Epidermal melanocyte (primary cell): Measurements from ENCODE around the gene DIS3L2.
"Not testable (repeated sequence)": the region's sequence is repeated elsewhere in the genome, so short reads cannot be mapped to it uniquely, and the experiment has no call there.

Experiments used
- DNase-seq: peaks from one replicate; pipeline ENCODE4 v3.0.0; 2011; ENCODE audit warnings: low spot score; ENCODE audit not compliant: insufficient read length

The DIS3L2 gene

DNA sequence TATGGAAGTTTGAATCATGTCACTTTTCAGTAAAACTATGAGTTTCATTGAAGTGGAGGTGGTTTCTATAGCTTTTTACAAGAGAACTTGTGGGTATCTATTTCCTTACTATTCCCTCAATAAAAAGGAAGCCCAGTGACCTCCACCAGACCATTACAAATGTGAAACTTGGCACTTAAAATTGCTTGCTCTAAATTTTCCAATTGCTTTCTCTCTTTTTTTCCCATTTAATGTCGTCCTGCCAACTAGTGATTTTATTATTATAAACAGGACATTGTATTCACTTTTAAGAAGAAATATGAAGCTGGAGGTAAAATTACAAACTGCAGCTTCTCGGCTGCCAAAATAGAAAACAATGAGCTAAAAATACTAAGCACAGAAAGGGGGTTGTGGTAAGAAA is 208.9 kb downstream of the DIS3L2 start:
- DNase-seq, result no peak

DNA sequence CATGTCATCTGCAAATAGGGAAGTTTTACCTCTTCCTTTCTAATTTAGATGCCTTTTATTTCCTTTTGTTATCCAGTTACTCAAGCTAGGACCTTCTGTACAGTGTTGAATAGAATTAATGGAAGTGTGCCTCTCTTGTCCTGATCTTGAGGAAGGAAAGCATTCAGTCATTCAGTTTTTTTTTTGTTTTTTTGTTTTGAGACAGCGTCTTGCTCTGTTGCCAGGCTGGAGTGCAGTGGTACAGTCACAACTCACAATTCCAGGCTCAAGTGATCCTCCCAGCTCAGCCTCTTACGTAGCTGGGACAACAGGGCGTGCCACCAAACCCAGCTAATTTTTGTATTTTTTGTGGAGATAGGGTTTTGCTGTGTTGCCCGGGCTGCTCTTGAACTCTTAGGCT is 213.1 kb downstream of the DIS3L2 start:
- no peak for DNase-seq

DNA sequence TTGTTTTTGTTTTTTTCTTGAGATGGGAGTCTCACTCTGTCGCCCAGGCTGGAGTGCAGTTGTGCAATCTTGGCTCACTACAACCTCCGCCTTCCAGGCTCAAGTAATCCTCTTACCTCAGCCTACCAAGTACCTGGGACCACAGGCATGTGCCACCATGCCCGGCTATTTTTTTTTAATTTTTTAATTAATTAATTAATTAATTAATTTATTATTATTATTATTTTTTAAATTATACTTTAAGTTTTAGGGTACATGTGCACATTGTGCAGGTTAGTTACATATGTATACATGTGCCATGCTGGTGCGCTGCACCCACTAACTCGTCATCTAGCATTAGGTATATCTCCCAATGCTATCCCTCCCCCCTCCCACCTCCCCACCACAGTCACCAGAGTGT is 215.1 kb downstream of the DIS3L2 start:
- not testable (repeated sequence) for DNase-seq

DNA sequence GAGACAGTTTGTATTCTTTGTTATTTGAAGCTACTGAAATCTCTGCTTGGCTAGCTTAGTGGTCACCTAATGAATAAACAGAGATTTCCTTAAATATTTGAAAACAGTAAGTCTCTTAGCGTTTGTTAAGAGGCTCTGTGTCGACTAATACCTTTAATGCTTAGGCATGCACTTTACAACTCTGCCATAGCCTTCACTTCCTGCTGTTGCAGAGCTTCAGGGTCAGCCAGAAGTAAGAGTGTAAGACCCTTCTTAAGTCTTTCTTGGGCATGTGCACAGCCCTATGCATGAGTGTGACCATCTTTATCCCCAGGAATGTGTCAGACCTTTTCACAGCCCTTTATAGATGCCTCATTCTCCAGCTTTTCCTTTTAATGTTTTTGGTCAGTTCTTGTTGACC is 221.8 kb downstream of the DIS3L2 start:
- DNase-seq, result no peak

DNA sequence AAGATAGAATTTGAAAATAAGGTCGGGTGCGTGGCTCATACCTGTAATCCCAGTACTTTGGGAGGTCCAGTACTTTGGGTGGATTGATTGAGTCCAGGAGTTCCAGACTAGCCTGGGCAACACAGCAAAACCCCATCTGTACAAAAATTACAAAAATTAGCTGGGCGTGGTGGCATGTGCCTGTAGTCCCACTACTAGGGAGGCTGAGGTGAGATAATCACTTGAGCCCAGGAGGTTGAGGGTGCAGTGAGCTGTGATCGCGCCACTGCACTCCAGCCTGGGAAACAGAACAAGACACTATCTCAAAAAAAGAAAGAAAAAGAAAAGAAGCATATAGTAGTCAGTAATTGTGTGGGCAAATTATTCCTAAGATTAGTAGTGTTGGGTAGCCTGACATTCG is 222.8 kb downstream of the DIS3L2 start:
- DNase-seq, result no peak

DNA sequence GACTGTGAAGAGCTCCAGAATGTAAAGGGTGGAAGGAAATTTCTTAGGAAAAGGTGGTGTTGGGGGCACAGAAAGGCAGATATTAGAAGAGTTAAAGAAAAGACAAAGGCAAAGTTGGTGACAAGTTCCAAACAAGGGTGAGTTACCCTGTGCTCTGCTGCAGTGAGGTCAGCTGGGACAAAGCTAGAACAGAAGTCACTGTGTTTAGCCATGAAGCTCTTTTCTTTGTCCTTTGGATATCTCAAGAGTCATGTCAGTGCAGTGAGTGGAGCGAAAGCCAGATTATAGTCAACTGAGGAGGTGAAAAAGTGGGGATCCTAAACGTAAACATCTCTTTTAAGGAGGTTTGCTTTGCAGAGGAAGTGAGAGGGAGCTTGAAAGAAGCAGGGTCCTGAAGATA is 229.3 kb downstream of the DIS3L2 start:
- no peak for DNase-seq

DNA sequence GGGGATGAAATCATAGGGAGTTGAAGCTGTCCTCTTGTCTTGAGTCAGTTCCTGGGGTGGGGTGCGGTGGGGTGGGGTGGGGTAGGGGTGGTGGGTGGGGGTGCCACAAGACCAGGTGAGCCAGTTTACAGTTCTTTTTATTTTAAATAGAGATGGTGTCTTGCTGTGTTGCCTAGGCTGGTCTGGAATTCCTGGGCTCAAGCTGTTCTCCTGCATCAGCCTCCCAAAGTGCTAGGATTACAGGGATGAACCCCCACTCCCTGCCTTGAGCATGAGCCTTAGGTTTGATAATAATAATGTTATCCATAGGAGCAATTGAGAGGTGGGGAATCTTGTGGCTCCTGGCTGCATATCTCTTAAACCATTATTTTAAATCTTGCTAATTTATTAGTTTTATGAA is 234.0 kb downstream of the DIS3L2 start:
- no peak for DNase-seq

DNA sequence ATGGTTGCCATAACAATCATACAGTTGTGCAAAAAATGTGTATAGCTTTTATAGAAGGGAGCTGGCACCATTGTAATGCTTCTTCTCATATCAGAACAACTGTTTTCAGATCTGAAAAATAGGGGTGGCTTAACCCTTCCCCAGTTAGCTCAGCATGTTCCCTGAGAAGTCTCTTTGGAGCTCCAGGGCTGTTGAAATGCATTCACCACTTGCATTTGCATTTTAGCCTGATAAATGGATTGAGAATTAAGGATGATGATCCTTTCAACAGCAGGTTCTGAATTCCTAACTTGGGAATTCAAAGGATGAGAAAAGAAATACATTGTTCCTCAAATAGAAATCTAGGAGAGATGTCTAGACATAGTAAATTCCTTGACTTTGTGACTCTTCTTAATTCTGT is 235.3 kb downstream of the DIS3L2 start:
- DNase-seq, result no peak

DNA sequence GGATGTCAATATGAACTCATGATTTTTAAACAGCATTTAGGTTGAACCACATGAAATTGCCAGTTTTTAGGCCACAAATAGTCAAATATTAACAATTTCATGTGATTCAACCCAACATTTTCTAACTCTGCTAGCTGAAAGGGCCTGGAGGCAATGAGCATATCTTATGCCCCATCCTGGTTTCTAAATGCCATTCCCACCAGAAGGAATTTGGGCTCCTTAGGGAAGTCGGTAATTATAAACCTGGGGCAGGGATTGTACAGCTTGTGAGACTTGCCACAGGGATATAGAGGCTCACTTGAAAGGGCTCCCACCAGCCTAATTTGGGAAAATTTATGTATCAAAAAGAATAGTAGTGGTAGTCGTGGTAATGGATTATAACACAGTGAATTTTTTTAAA is 238.7 kb downstream of the DIS3L2 start:
- no peak for DNase-seq

DNA sequence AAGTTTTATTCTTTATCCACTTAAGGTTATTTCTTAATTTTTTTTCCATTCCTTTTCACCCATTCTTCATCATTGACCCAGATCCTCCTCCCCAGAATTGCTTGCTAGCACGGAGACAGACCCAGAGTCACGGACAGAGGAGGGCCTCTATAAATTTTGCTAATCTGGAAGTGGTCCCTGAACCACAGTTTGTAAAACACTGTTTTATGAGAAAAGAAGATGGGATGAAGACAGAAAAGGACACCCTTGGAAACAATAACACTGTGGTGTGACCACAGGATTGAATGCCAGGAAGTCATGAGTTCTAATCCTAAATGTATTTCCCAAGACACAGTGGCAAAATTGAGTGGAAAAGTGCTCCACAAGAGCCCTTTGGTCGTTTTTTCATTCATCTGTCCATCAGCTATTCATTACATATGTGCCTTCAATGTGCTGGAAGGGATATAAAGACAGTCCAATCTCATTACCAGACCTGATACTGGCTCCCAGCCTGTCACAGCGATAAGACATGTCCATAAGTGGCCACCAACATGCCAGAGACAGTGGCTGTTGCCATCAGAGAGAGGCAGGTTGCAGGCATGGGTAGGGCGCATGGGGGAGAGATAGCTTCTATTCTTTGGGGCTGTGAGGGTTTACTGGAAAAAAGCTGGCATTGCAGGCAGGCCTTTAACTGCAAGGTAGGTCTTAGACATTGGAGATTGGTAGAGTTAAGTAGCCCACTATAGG is 241.8 kb downstream of the DIS3L2 start:
- no peak for DNase-seq

DNA sequence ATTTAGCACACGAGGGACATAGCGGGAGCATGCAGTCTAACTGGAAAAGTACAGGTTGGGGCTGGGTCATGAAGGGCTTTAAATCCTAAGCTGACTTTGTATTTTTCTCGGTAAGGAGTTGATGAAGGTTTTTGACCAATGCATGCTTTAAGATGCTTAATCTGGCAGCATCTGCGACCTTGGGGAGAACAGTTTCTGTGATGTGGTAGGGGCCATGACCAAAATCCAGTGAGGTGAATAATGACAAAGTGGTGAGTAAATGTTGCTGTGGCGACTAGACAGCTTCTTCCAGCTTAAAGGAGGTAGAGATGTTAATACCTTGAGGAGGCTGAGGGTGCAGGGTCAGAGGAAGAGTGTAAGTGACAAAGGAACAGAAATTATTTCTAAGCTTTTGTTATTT is 242.4 kb downstream of the DIS3L2 start:
- no peak for DNase-seq

DNA sequence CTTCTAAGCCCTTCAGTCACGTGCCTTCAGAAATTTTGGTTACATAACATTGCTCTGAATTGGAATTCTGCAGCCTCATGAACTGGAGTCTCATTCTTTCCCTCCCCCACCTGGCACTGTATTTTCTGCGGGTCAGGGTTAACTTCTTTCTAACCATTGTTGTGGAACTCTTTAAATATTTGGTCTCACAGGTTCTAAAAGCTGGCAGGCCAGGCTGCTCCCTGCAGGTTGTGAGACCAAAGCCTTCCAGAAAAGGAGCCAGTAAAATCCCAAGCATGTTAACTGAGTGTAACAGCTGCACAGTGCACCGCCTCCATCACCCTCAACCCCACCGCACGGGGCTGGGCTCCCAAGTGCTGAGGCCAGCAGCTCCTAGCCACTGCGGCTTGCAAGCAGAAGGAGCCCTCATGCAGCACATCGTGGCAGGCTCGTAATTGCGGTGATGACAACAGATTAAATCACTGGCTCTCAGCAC is 243.0 kb downstream of the DIS3L2 start:
- DNase-seq, result no peak

DNA sequence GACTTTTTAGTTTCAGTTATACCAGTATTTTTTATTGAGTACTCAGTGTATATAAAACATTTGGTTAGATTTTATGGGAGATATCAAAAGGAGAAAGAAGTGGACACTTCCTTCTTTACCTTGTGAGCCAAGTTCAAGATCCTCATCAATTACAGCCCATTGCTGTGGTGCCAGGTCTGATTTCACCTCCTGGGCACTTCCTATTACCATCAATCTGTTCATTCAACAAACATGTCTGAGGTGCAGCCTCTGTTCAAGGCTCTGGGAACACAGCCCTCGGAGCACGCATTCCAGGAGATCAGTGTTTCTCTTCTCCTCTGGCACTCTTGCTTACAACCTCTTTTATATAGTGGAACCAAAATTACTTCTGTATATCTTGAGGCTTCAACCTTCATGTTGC is 245.7 kb downstream of the DIS3L2 start:
- no peak for DNase-seq

DNA sequence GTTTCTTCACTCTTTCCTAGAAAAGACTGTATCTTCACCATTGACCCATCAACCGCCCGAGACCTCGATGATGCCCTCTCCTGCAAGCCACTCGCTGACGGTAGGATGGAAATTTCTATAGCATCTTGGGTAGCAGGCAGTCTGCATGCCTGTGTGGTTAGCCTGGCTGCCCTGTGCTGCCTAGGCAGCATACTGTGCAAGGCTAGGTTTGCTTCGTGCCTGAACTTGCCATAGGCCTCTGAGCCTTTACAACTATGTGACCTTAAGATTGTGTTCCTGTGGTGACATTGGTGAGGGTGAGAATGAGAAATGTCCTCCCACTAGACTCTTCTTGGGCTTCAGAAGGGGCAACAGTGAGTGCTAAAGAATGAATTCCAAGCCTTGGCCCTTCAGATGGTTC is 248.8 kb downstream of the DIS3L2 start:
- no peak for DNase-seq

DNA sequence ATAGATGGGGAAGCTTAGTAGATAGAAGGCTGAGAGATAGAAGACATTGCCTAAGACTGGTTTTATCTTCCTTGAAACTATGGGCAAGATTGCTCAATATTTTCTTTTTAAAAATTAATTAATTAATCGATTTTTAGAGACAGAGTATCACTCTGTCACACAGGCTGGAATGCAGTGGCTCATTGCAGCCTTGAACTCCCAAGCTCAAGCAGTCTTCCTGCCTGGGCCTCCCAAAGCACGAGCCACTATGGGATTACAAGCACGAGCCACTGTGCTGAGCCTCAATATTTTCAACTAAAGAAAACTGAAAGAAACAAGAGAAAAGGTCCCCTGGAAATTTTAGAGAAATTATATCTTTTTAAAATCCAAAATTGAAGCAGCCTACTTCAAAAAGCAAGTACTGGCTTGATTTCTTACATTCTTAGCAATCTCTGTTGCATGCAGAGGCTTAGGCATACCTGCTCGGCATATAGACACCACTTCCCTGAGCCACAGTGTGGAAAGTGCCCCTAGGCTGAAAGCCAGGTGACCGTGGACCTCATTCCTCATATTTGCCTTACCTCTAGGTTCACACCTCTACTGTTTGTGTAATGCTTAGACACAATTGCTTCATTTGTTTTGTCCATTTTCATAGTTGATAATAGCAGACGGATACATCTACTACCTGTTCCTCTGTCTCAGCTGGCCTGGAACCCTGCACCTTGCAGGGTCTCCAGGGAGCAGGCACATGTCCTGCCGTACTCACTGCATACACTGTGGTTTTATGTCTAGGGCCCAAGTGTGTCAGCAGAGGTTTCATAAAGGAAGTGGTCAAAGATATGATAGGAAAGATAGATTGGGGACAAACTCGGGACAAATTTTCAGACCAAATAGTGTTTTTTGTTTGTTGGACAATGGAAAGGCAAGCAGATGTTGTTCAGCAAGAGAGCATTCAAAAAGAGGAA is 250.5 kb downstream of the DIS3L2 start:
- no peak for DNase-seq

DNA sequence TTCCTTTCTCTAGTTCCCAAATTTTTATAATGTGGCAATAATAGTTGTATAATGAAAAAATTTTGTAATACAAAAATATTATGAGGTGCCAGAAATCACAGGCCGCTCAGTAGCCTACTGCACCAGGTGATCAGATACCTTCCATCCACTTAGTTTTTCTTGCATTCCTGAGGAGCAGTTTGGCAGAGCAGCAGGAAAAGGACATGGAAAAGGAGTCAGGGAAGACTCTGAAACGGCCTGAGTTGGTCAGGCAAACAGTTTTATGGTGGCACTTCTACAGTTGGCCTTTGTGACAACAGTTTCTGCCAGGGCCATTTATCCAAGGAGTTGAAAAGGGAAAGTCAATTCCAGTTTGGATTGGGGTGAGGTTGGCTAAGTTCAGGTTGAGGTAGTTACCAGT is 251.7 kb downstream of the DIS3L2 start:
- DNase-seq, result no peak

DNA sequence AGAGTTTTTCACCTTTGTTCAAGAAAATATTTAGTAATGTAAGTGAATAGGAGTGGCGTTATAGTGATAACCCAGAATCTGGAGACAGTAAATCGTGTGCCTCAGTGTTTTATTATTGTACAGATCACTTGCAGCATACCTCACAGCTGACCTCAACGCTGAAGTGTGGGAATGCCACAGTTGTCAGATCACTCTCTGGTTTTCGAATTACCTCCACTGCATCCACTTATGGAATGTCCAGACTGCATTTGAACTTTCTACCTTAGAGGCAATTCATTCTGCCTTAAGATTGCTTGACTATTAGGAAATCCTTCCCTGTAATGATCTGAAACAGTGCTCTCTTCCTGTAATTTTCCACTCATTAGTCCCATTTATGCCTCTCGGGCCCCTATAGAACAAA is 252.5 kb downstream of the DIS3L2 start:
- no peak for DNase-seq

DNA sequence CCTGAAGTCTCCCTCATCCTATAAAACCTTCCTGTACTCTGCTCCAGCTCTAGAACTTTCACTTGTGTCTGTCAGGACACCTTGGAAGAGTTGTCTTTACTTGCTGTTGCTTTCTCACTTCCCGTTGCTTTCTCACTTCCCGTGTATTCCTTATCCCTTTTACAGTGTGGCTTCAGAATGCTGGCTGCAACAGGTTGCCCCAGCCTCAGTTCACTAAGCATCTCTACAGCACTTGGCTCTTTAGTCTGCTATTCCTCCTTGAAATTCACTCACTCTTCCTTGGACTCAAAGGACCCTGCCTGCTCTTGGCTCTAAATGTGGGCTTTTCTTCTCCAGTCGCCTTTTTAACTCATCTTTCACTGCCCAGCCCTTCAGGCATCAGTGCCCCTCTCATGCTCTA is 254.5 kb downstream of the DIS3L2 start:
- DNase-seq, result no peak

DNA sequence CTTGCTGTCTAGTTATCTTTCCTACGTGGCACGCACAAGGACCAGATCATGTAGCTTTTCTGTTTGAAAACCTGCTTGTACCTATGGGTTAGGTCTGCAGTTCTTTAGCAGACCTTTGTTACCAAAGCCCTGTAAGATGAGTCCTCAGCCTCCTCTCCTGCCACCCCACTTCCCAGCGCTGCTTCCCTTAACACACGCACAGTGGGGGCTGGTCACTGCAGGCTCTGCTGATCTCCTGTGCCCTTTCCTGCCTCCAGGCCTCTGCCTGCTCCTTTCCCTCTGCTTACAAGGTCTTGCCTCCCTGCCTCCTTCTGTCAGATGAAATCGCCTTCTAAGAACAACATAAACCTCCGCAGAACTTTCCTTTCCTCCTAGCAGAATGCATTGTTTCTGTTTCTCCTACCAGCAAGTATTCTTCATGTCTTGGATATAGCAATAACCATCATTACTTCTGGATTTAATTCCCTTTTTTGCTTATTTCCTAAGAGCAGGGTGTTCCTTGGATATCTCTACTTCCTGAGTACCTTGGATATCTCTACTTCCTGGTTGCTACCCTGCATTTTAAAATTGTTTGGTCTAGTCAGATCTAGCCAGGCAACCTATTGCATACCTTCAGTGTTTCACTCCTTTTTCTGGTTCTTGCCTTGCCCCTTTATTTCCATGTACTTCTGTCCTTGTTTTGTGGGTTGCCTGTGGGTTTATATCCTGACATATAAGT is 257.4 kb downstream of the DIS3L2 start:
- DNase-seq, result no peak

DNA sequence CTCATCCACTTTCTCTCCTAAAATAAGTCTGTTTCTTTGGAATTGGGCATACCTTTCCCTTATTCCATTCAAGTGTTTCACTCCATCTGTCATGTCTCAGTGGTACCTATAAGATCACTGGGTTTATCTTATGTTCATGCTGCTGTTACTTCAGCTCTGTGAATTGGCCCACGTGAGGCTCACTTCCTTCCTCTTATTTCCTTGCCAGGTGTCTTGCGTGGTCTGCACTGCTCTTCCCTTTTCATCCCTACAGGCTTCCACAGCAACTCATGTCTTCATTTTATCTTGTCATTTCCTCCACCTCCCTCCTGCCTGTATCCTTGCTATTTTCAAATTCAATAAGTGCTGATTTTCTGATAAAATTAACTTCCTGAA is 258.0 kb downstream of the DIS3L2 start:
- no peak for DNase-seq

DNA sequence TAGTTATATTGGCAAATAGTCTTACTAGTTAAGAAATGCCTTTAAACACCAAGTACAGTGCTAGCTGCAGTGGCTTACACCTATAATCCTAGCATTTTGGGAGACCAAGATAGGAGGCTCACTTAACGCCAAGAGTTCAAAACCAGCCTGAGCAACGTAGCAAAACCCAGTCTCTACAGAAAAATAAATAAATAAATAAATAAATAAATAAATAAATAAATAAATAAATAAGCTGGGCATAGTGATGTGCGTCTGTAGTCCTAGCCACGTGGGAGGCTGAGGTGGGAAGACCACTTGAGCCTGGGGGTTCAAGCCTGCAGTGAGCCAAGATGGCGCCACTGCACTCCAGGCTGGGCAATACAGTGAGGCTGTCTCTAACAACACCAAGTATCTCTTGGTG is 258.4 kb downstream of the DIS3L2 start:
- DNase-seq, result no peak

DNA sequence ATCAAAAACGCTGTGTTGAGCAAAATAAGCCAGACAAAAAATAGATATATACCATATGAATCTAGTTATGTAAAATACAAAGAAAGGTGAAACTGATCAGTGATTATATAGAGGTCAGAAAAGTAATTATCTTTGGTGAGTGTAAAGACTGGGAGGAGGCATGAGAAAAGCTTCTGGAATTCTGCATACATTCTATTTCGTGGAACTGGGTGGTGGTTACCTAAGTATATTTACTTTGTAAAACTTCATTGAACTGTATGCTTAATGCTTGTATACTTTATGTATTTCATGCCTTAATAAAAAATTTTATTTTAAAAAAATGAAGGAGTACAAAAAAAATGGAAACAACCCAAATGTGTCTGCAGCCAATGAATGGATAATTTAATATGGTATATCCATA is 263.9 kb downstream of the DIS3L2 start:
- DNase-seq, result no peak
